ENCODE results near the gene FN1. TPM values are rescaled to one million over a fixed set of nuclear protein-coding genes. Genes with fewer than 3 reads are reported as not detected.

Gene FN1
- total RNA-seq, 1 experiment from 2014 or later = 102 TPM

- no peak for DNase-seq (ENCODE audit: low spot score)
- ATAC-seq = no peak
- Mint-ChIP-seq H3K9me3 (peaks cover 6% of the 10 kb centered on the region), H3K36me3 (peaks cover 87% of the 10 kb centered on the region), H3K27me3 (ENCODE audit: low read depth) (no peaks in the 10 kb centered on the region), H3K27ac (no peak overlapping the region), H3K4me3 (no peak overlapping the region), H3K4me1 (peaks cover 13% of the 10 kb centered on the region)
- ChIA-PET POLR2A (no interaction called here), CTCF (no interaction called here)
- TF ChIP-seq RELA (CRISPR knock-in tag; IDR thresholded peaks at IDR 0.05; ENCODE audit: borderline replicate concordance) (no peak), NR2C2 (CRISPR knock-in tag; IDR thresholded peaks at IDR 0.05) (no peak), ZMAT4 (CRISPR knock-in tag; IDR thresholded peaks at IDR 0.05) (no peak), ZNF281 (CRISPR knock-in tag; IDR thresholded peaks at IDR 0.05) (no peak), NR3C1 (CRISPR knock-in tag; conservative IDR thresholded peaks at IDR 0.05; ENCODE audit: low read depth) (no peak), TP53 (CRISPR knock-in tag; IDR thresholded peaks at IDR 0.05) (no peak), NFATC4 (CRISPR knock-in tag; IDR thresholded peaks at IDR 0.05) (no peak), ZNF121 (CRISPR knock-in tag; IDR thresholded peaks at IDR 0.05) (no peak), JAZF1 (CRISPR knock-in tag; IDR thresholded peaks at IDR 0.05) (no peak), NFE2L1 (CRISPR knock-in tag; IDR thresholded peaks at IDR 0.05) (no peak), EMX1 (CRISPR knock-in tag; IDR thresholded peaks at IDR 0.05) (no peak), ATF2 (CRISPR knock-in tag; IDR thresholded peaks at IDR 0.05; ENCODE audit: borderline replicate concordance, low read depth) (no peak), HMGXB4 (CRISPR knock-in tag; IDR thresholded peaks at IDR 0.05) (no peak), SMAD4 (CRISPR knock-in tag; IDR thresholded peaks at IDR 0.05) (no peak)
- TF ChIP-seq, protein P1, sequence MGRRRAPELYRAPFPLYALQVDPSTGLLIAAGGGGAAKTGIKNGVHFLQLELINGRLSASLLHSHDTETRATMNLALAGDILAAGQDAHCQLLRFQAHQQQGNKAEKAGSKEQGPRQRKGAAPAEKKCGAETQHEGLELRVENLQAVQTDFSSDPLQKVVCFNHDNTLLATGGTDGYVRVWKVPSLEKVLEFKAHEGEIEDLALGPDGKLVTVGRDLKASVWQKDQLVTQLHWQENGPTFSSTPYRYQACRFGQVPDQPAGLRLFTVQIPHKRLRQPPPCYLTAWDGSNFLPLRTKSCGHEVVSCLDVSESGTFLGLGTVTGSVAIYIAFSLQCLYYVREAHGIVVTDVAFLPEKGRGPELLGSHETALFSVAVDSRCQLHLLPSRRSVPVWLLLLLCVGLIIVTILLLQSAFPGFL (CRISPR knock-in tag; IDR thresholded peaks at IDR 0.05; ENCODE audit: borderline replicate concordance) = no peak
- TF ChIP-seq, protein P2, sequence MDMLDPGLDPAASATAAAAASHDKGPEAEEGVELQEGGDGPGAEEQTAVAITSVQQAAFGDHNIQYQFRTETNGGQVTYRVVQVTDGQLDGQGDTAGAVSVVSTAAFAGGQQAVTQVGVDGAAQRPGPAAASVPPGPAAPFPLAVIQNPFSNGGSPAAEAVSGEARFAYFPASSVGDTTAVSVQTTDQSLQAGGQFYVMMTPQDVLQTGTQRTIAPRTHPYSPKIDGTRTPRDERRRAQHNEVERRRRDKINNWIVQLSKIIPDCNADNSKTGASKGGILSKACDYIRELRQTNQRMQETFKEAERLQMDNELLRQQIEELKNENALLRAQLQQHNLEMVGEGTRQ (CRISPR knock-in tag; IDR thresholded peaks at IDR 0.05) = no peak
- TF ChIP-seq, protein P3, sequence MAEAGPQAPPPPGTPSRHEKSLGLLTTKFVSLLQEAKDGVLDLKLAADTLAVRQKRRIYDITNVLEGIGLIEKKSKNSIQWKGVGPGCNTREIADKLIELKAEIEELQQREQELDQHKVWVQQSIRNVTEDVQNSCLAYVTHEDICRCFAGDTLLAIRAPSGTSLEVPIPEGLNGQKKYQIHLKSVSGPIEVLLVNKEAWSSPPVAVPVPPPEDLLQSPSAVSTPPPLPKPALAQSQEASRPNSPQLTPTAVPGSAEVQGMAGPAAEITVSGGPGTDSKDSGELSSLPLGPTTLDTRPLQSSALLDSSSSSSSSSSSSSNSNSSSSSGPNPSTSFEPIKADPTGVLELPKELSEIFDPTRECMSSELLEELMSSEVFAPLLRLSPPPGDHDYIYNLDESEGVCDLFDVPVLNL (CRISPR knock-in tag; IDR thresholded peaks at IDR 0.05; ENCODE audit: borderline replicate concordance, low read depth) = no peak
- TF ChIP-seq, protein P4, sequence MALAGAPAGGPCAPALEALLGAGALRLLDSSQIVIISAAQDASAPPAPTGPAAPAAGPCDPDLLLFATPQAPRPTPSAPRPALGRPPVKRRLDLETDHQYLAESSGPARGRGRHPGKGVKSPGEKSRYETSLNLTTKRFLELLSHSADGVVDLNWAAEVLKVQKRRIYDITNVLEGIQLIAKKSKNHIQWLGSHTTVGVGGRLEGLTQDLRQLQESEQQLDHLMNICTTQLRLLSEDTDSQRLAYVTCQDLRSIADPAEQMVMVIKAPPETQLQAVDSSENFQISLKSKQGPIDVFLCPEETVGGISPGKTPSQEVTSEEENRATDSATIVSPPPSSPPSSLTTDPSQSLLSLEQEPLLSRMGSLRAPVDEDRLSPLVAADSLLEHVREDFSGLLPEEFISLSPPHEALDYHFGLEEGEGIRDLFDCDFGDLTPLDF (CRISPR knock-in tag; IDR thresholded peaks at IDR 0.05) = no peak
Measured at GRCh38 chr2:215319500-215319899, 116.4 kb downstream of the FN1 start.

Measured in WTC11 (cell line).